ENCODE results near the gene RHBDD3. TPM values are rescaled to one million over a fixed set of nuclear protein-coding genes. Genes with fewer than 3 reads are reported as not detected.
"Not testable (repeated sequence)": the region's sequence is repeated elsewhere in the genome, so short reads cannot be mapped to it uniquely, and the experiment has no call there.

The RHBDD3 gene
- total RNA-seq, 1 donor from 2014 or later: 17.9 TPM

GRCh38 chr22:29253561-29254285 lies 14.1 kb downstream of the RHBDD3 start:
- no peak for ATAC-seq (ENCODE audit: low read depth)
- H3K4me3 Mint-ChIP-seq: no peak overlapping the region
- intact Hi-C loops (cut with micrococcal nuclease): no loop called here
- CTCF ChIA-PET: interaction anchor here (3.4 kb wide), 1 partner anchor 8 kb away, joined by 11 read pairs; no protein-coding TSS in a partner anchor
- no peak for TF ChIP-seq CTCF (IDR thresholded peaks at IDR 0.05)
- H3K36me3 Mint-ChIP-seq (ENCODE audit: low read depth): no peaks in the 10 kb centered on the region
- no peaks in the 10 kb centered on the region for H3K4me1 Mint-ChIP-seq
- POLR2A ChIA-PET: no interaction called here
- H3K9me3 Mint-ChIP-seq: no peaks in the 10 kb centered on the region
- no peak for DNase-seq
- peaks cover 5% of the 10 kb centered on the region for H3K27me3 Mint-ChIP-seq
- H3K27ac Mint-ChIP-seq: no peak overlapping the region

GRCh38 chr22:29251981-29252911 lies 15.5 kb downstream of the RHBDD3 start:
- ChIA-PET CTCF (interaction anchor here (0.6 kb wide), 1 partner anchor 12 kb away, joined by 3 read pairs; no protein-coding TSS in a partner anchor), POLR2A (no interaction called here)
- no peak for ATAC-seq (ENCODE audit: low read depth)
- Mint-ChIP-seq H3K27me3 (peaks cover 5% of the 10 kb centered on the region), H3K27ac (no peak overlapping the region), H3K36me3 (ENCODE audit: low read depth) (no peaks in the 10 kb centered on the region), H3K4me1 (no peaks in the 10 kb centered on the region), H3K9me3 (no peaks in the 10 kb centered on the region), H3K4me3 (no peak overlapping the region)
- no peak for TF ChIP-seq CTCF (IDR thresholded peaks at IDR 0.05)
- DNase-seq: no peak
- intact Hi-C loops (cut with micrococcal nuclease): no loop called here

- H3K27me3 Mint-ChIP-seq: peaks cover 5% of the 10 kb centered on the region
- ATAC-seq (ENCODE audit: low read depth) (no peak), DNase-seq (no peak)
- TF ChIP-seq CTCF (IDR thresholded peaks at IDR 0.05): no peak
- no peak overlapping the region for H3K4me3 Mint-ChIP-seq
- ChIA-PET POLR2A (no interaction called here), CTCF (interaction anchor here (1.4 kb wide), 1 partner anchor 210 kb away, joined by 3 read pairs; no protein-coding TSS in a partner anchor)
- H3K36me3 Mint-ChIP-seq (ENCODE audit: low read depth): no peaks in the 10 kb centered on the region
- no peaks in the 10 kb centered on the region for H3K9me3 Mint-ChIP-seq
- H3K27ac Mint-ChIP-seq: no peak overlapping the region
- H3K4me1 Mint-ChIP-seq: no peaks in the 10 kb centered on the region
- intact Hi-C loops (cut with micrococcal nuclease): no loop called here
Observed at GRCh38 chr22:29251265-29251664, 16.5 kb downstream of the RHBDD3 start.

GRCh38 chr22:29247891-29248290 lies 19.9 kb downstream of the RHBDD3 start:
- DNase-seq; ATAC-seq (ENCODE audit: low read depth); H3K4me1 Mint-ChIP-seq; H3K4me3 Mint-ChIP-seq; H3K9me3 Mint-ChIP-seq; H3K36me3 Mint-ChIP-seq (ENCODE audit: low read depth); H3K27ac Mint-ChIP-seq: not testable (repeated sequence)
- ChIA-PET POLR2A (interaction anchor here (0.7 kb wide), 1 partner anchor 116 kb away, joined by 4 read pairs; no protein-coding TSS in a partner anchor), CTCF (interaction anchor here (0.6 to 1.4 kb wide), 4 partner anchors 207 to 565 kb away, joined by 3 to 5 read pairs (median 3); no protein-coding TSS in a partner anchor)
- intact Hi-C loops (cut with micrococcal nuclease): loop anchor here (5.0 to 10.0 kb wide), 2 partner anchors 46 to 173 kb away; partner anchors contain the start of gene KREMEN1
- H3K27me3 Mint-ChIP-seq: peaks cover 23% of the 10 kb centered on the region

- ChIA-PET CTCF (interaction anchor here (0.6 to 2.1 kb wide), 24 partner anchors 9 to 645 kb away, joined by 3 to 45 read pairs (median 4); partner anchors contain the start of genes C22orf31 and EMID1), POLR2A (interaction anchor here (0.5 to 0.6 kb wide), 2 partner anchors 68 to 267 kb away, joined by 3 to 7 read pairs; no protein-coding TSS in a partner anchor)
- H3K4me1 Mint-ChIP-seq: no peaks in the 10 kb centered on the region
- peak; percentile 88 for TF ChIP-seq CTCF (IDR thresholded peaks at IDR 0.05)
- no peak overlapping the region for H3K4me3 Mint-ChIP-seq
- peak; percentile 56 for DNase-seq
- peaks cover 20% of the 10 kb centered on the region for H3K27me3 Mint-ChIP-seq
- peaks cover 7% of the 10 kb centered on the region for H3K9me3 Mint-ChIP-seq
- H3K27ac Mint-ChIP-seq: no peak overlapping the region
- H3K36me3 Mint-ChIP-seq (ENCODE audit: low read depth): no peaks in the 10 kb centered on the region
- peak; percentile 99 for ATAC-seq (ENCODE audit: low read depth)
- intact Hi-C loops (cut with micrococcal nuclease): loop anchor here (1.0 to 10.0 kb wide), 9 partner anchors 21 to 643 kb away; partner anchors contain the start of genes KREMEN1 and RHBDD3
Observed at GRCh38 chr22:29245626-29246385, 22.0 kb downstream of the RHBDD3 start.

All from activated B cell treated with CpG ODN at 0.5 μM for 24 hours (primary cell).